Gastroesophageal sphincter (tissue), 3 donors: Measurements from ENCODE around the gene SLC22A31.

Source experiments
- EP300 ChIP-seq: sonication (generic); formaldehyde crosslinking; IDR thresholded peaks from one replicate; pipeline ENCODE4 v1.6.1; 2017; ENCODE audit warnings: antibody characterized with exemption, mild to moderate bottlenecking
- POLR2A ChIP-seq, 2 donors: fragments of 450-650 bp; IDR thresholded peaks; one replicate each; pipeline ENCODE4 v1.6.1; 2017; ENCODE audit warnings: antibody characterized with exemption in 2 of 2, mild to moderate bottlenecking in 2 of 2, moderate library complexity in 1 of 2
- POLR2AphosphoS5 ChIP-seq: sonication (generic); formaldehyde crosslinking; IDR thresholded peaks from one replicate; pipeline ENCODE4 v1.6.1; 2017; ENCODE audit warnings: antibody characterized with exemption
- TF ChIP-seq, protein P1 (sequence below), 4 experiments: fragments of 200-600 bp in 2 of 4; fragments of 450-650 bp in 2 of 4; sonication (generic) in 1 of 4; IDR thresholded peaks; one replicate each; pipeline ENCODE4 v1.5.1; 2017 to 2019; ENCODE audit warnings: antibody characterized with exemption in 4 of 4, mild to moderate bottlenecking in 2 of 4, moderate library complexity in 2 of 4

DNA sequence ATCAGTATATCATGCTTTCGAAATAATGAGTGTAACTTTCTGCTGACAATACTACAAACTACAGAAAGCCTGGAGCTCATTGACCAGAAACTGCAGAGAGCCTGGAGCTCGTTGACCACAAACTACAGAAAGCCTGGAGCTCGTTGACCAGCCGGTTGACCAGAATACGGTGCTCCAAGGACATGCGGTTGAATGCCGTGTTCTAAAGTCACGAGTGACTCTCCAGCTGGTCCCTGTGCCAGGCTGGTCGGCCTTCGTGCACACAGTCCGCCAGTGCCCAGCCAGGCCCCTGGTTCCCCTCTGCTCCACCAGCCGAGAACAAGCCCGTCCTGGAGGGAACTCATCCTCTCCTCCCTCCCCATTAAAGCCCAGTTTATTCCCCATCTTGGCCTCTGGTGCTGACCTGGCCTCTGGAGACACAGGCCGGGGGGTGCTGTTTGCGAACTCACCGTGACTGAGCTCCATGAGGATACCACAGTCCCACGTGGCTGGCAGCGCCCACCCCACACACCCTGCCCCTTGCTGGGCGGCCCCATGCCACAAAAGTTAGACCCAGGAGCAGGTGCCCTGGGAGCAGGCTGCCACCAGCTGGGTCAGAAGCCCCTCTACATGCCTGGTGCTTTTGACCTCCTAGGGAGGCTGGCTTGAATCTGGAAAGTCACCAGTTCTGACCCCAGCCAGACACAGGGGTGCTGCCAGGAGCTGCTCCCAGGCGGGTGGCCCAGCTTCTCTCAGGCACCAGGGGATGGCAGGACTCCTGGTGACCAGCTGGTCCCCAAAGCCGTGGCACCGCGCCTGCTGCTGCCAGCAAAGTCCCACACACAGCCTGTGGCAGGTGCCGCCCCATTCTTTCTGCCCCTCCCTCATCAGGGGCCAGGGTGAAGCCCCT, 44.2 kb downstream of the SLC22A31 start:
- TF ChIP-seq, protein P1, sequence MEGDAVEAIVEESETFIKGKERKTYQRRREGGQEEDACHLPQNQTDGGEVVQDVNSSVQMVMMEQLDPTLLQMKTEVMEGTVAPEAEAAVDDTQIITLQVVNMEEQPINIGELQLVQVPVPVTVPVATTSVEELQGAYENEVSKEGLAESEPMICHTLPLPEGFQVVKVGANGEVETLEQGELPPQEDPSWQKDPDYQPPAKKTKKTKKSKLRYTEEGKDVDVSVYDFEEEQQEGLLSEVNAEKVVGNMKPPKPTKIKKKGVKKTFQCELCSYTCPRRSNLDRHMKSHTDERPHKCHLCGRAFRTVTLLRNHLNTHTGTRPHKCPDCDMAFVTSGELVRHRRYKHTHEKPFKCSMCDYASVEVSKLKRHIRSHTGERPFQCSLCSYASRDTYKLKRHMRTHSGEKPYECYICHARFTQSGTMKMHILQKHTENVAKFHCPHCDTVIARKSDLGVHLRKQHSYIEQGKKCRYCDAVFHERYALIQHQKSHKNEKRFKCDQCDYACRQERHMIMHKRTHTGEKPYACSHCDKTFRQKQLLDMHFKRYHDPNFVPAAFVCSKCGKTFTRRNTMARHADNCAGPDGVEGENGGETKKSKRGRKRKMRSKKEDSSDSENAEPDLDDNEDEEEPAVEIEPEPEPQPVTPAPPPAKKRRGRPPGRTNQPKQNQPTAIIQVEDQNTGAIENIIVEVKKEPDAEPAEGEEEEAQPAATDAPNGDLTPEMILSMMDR (IDR thresholded peaks at IDR 0.05): no peak
- TF ChIP-seq POLR2AphosphoS5: no peak
- TF ChIP-seq POLR2A (IDR thresholded peaks at IDR 0.05): no peak
- TF ChIP-seq EP300: no peak
